Measurements from ENCODE around the gene MRPL9.
"Not testable (repeated sequence)": the region's sequence is repeated elsewhere in the genome, so short reads cannot be mapped to it uniquely, and the experiment has no call there.

MRPL9 gene

DNA sequence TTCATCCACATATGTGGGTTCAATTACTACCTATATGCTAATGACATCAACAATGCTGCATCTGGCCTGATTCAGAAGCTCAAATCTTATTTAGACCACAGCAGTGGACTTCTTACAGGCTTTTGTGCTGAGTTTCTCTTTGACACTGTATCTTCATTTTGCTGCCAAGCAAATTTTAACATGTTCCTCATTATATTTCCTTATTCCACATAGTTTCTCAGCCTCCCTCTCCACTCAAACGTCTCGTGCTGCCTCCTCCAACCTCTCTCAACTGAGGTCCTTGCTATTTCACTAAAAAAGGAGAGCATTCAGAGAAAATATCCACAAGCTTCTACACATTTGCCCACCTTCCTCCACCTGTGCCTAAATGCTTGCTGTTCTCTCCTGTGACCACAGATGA lies 20.5 kb upstream of the MRPL9 start:
- DNase-seq (ENCODE audit: low spot score): no peak

DNA sequence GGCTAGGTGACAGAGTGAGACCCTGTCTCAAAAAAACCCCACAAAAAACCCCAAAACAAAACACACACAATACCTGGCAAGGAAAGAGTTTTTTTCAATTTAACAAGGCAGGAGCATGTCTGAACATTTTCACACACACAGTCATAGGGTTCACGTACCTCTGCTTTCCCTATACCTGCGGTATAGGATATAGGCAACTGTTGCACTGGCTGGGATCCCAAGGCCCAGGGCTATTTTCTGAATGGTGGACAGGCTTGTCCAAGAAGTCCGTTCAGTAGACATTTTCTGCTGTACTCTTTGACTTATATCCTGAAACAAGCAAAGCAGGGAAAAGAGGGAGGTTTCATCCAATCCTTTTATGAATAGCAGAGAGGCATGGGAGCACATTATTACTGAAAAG lies 19.4 kb upstream of the MRPL9 start:
- DNase-seq (ENCODE audit: low spot score): no peak

DNA sequence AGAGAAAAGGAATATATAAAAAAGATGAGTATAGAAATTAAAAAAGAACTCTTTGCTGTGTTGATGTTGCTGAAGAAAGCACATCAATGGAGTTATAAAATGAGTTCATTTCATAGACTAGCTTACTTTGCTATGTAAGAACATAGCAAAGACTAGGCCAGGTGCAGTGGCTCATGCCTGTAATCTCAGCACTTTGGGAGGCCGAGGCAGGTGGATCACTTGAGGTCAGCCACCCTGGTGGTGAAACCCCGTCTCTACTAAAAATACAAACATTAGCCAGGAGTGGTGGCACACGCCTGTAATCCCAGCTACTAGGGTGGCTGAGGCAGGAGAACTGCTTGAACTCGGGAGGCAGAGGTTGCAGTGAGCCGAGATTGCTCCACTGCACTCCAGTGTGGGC lies 18.7 kb upstream of the MRPL9 start:
- DNase-seq (ENCODE audit: low spot score): not testable (repeated sequence)

DNA sequence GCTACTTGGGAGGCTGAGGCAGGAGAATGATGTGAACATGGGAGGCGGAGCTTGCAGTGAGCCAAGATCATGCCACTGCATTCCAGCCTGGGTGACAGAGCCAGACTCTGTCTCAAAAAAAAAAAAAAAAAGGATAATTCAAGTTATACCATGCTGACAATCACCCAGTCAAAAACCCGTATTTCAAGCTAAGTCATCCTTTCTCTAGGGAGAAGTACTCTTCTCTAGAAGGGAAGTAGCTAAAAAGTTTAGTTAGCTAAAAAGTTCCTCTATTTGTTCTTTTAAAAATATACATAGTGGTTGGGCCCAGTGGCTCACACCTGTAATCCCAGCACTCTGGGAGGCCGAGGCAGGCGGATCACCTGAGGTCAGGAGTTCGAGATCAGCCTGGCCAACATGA lies 17.4 kb upstream of the MRPL9 start:
- DNase-seq (ENCODE audit: low spot score): not testable (repeated sequence)

DNA sequence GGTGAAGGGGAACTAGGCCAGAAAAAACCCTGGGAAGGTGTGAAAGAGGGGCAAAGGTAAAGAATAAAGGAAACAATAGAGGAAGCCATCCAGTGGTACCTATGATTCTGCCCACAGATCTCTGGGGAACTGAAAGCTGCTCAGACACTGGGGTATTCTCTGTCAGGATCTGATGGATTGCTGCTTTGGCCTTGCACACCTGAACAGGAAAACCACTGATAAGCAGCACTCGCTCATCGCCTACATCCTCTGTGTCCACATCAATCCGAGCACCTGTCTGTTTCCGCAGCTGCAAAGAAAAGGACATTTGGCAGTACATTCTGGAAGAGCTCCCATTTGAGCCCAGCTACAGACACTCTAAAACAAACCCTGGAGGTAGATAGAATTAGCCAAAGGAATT lies 16.6 kb upstream of the MRPL9 start:
- DNase-seq (ENCODE audit: low spot score): no peak

DNA sequence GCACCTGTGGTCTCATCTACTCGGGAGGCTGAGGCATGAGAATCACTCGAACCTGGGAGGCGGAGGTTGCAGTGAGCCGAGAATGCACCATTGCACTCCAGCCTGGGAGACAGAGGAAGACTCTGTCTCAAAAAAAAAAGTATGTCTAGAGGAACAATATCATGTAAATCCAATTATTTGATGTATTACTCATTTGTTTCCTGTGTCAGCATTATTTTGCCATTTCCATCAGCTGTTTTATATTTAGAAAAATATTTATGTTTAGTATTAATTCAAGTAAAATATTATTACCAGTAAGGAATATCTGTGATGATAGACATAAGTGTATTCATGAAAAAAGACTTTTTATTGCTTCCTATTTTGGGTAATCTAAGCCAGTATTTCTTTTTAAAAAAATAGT lies 14.0 kb upstream of the MRPL9 start:
- DNase-seq (ENCODE audit: low spot score): no peak

DNA sequence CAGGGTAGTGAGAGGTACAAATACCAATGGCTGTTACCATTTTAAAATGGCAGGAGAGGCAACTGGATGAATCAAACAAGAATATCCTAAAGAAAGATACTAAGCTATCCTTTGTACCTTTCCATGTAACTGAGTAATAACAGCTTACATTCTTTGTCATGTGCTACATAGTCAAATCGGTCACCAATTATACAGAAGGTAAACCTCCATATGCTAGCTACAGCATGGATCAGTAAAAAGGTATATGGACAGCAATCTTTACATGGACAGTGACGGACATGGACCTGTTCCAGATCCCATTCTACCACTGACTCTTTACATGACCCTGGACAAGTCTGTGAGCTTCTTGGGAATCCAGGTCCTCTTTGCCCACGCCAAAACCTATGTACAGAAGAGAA lies 13.4 kb upstream of the MRPL9 start:
- DNase-seq (ENCODE audit: low spot score): no peak

DNA sequence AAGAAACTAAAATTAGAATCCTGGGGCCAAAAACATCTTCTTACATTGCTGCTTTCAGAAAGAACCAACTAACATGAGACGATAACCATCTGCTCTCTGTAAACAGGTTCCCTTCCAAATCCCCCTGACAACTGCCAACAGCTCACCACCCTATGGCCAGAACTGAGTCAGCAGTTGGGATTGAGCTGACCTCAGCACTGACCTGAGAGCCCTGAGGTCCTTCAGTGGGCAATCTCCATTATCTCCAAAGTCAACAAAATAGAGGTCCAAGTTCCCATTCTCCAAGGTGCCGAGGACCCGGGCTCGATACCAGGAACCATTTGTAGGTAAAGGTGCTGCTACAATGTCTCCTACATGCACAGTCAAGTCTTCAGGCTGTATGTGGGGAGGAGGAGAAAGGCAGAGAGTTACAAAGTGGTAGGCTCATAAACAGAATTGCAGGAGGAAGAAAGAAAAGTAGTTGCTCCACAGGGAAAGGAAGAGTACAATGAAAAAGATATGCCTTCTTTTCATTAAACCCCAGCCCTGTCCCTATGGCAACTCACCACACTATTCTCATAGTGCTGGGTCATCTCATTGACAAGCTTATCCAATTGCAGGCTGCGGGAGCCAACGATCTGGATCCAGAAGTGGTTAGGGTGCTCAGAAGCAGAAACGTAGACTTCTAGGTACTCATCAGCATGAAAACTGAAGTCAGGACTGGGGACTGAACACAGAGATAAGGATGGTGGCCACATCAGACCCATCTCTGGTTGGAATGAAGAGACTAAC lies 12.8 kb upstream of the MRPL9 start:
- no peak for DNase-seq (ENCODE audit: low spot score)

DNA sequence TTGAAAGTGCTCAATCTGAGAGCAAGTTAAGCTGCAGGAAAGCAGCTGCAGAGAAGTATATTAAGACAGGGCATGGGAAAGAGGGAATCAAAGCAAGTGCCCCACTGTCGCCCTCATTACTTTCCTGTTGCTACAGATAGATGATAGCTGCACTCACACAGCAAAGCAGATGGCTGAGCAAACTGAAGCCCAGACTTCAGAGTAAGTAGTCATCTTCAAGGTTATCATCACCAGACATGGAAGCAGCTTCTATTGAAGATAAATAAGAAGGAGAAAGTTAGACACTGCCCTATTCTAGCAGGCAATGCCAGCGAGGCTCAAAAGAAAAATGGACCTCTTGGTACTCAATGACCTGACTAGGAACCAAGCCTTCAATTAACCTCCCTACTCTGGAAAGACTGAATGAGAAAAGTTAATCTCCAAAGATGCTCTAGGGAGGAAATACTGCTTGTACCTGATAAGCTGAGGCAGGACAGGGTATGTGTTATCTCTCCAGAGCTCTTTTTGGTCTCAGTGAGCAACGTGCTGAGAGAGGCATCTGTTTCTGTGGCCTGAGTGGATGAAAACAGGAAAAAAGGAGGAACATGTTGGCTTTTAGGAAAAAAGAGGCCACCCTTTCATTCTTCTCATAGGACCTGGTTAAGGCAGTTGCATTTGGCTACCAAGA lies 11.1 kb upstream of the MRPL9 start:
- no peak for DNase-seq (ENCODE audit: low spot score)

DNA sequence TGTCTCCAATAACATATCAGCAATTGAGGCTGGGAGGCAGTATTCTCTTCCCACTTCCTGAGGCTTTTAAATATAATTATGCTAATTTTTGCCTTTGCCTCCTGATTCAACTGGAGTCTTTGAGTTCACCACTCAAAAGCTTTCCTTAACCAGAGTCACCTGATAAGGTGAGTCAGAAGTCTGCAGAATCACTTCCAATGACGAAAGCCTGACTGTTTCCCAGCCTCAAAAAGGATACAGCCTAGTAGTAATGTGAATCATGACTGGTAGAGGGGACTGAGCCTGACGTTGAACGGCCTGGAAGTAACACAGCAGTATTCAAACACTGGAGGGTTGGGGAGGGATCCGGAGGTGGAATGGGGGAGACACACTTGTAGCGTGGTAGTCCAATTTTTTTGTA lies 10.4 kb upstream of the MRPL9 start:
- no peak for DNase-seq (ENCODE audit: low spot score)

DNA sequence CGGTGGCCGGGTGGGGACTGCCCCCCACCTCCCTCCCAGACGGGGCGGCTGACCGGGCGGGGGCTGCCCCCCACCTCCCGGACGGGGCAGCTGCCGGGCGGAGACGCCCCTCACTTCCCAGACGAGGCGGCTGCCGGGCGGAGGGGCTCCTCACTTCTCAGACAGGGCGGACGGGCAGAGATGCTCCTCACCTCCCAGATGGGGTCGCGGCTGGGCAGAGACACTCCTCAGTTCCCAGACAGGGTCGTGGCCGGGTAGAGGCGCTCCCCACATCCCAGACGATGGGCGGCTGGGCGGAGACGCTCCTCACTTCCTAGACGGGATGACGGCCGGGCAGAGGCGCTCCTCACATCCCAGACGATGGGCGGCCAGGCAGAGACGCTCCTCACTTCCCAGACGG lies 6.0 kb upstream of the MRPL9 start:
- not testable (repeated sequence) for DNase-seq (ENCODE audit: low spot score)

DNA sequence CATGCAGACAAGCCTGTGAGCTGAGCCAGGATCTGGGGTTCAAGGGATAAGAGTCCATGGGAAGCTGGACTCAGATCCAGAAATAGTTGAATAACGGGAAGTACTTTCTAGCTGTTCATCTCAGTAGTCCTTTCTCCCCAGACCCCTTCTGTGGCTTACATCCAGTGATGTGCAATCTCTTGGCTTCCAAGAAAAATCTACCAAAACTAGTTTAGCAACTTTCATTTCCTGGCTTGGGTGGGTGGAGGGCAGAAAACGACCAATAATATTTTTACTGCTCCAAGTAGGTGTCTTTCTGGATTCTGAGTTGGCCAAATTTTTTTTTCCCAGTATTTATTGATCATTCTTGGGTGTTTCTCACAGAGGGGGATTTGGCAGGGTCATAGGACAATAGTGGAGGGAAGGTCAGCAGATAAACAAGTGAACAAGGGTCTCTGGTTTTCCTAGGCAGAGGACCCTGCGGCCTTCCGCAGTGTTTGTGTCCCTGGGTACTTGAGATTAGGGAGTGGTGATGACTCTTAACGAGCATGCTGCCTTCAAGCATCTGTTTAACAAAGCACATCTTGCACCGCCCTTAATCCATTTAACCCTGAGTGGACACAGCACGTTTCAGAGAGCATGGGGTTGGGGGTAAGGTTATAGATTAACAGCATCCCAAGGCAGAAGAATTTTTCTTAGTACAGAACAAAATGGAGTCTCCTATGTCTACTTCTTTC lies 5.2 kb upstream of the MRPL9 start:
- not testable (repeated sequence) for DNase-seq (ENCODE audit: low spot score)

DNA sequence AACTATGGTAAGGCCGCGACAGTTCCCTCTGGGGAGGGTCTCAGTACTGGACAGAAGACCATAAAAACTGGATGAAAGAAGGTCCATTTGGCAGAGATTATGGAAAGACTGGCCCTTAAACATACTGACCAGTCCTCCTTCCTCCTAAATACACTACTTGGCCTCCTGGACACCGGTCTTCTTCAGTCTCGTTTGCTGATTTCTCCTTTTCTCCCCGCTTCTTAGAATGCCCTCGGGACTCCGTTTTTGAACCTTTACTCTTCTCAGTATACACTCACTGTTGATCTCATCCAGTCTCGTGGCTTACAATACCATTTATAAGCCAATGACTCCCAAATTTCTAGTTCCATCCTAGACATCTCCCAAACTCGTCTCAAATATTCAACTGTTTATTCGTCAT lies 694 bp upstream of the MRPL9 start:
- no peak for DNase-seq (ENCODE audit: low spot score)

DNA sequence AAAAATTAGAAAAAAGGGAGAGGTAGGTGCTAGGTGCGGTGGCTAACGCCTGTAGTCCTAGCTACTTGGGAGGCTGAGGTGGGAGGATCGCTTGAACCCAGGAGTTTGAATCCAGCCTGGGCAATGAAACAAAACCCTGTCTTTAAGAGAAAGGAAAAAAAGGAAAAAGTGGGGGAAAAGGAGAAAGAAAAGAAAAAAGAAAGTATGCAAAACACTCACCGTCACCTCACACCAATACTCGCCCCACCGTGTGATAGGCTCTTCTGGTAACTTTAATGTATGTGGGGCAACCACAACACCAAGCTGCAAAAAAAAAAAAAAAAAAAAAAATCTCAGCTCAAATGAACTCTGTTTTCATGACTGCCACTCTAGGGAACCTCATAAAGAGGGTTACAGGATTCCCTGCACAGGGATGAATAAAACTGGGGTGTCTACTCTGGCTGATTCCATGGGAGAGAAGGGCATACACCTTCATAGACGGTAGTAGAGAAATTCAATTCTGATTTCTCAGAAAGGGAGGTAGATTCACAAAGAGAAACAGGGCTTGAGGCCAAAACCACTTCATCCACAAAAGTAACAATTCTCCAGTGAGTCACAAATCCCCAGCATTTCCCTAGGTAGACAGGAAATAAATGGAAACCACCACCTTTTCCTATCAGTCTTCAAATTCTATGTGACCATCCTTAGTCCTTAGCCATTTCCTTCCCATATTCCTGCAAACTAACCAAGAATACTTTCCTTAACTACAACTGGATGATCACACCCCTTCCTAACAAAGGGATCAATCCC lies 2.5 kb downstream of the MRPL9 start:
- DNase-seq (ENCODE audit: low spot score): no peak

DNA sequence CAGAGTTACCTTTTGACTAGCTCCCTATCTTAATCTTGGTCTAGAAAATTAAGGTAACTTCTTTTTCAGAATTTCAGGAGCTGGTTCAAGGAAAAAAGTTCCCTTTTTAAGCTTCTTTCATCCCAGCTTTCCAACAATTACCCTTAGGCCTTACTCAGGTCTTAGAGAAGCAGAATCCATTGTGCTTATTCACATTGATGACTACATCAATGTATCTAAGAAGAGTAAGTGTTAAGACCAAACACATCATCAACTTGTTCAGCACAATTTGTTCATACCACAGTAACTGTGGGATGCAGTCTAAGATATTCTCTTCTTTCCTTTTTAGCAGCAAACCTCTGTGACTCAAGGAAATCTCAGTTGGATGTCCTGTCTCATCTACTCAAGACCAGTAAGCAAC lies 4.1 kb downstream of the MRPL9 start:
- DNase-seq (ENCODE audit: low spot score): no peak

DNA sequence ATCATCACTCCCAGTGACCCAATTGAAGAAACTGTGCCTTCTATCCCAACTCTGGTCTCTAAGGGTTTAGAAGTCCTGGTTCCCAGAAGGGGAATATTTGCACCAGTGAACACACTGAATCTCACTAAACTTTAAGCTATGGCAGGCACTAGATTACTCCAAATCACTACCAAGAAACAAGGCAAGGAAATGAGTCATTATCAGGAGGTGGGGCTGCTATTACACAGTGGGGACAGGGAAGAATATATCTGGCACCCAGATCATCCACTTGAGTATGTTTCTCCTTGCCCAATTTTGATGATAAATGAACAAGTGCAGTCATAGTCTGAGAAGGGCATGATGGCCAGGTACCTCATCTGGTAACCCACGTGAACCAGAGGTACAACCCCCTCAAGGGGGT lies 7.0 kb downstream of the MRPL9 start:
- no peak for DNase-seq (ENCODE audit: low spot score)

DNA sequence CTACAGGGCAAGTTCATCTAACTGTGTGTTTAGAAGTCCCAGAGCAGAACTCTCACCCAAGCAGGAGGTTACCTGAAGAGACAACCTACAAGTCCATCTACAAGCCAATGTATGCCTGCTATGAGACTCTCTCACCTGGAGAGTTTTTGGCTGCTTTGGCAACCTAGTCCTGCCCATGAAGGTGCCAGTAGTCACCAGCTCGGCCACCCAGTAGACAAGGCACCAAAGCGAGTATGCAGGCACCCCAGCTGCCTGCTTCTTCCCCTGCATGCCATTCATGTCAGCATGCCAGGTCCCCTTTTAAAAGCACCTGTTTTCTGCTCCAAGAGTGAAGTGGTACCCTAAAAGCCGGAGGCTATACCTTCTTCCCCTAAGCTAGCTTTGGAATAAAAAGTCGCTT lies 21.8 kb downstream of the MRPL9 start:
- no peak for DNase-seq (ENCODE audit: low spot score)

DNA sequence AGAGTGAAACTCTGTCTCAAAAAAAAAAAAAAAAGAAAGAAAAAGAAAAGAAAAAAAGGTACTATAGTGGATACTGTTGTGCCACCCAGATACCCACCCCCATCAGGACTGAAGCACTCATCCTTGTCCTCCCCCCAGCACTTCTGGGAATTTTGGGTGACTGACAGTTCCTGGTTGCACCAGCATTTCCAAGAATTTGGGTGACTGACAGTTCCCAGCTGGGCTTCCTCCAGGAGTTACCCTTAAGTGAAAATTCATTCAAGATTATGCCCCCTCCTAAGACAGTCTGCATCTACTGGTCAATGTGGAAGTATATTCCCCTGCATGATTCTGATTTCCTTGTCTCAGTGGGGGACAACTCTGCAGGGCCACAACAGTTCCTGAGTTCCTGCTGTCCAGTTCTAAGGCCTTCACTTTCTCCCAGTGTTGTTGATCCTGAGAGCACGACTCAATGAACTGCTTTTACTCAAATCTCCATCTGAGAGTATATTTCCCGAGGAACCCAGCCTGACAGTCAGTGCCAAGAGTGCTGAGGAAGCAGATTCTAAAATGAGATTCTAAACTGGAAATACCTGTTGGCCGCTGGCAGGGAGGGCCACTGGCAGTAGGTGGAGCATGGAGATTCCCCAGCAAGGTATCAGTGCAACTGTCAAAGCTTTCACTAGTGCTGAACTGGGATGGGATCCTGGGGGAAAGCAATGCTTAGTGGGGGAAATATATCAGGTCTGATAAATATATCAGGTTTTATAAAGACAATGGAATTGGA lies 23.5 kb downstream of the MRPL9 start:
- no peak for DNase-seq (ENCODE audit: low spot score)

DNA sequence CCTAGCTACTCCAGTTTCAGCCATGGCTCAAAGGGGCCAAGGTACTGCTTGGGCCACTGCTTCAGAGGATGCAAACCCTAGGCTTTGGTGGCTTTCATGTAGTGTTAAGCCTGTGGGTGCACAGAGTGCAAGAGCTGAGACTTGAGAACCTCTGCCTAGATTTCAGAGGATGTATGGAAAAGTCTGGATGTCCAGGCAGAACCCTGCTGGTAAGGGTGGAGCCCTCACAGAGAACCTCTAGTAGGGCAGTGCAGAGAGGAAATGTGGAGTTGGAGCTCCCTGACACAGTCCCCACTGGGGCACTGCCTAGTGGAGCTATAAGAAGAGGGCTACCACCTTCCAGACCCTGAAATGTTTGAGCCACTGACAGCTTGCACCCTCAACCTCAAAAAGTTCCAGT lies 25.8 kb downstream of the MRPL9 start:
- no peak for DNase-seq (ENCODE audit: low spot score)

DNA sequence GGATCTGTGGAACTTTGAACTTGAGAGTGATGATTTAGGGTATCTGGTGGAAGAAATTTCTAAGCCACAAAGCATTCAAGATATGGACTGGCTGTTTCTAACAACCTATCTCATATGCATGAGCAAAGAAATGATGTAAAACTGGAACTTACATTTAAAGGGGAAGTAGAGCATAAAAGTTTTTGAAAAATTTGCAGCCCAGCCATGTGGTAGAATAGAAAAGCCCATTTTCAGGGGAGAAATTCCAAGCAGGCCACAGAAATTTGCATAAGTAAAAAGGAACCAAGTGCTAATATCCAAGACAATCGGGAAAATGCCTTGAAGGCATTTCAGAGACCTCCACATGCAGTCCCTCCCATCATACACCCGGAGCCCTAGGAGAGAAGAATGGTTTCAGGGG lies 26.3 kb downstream of the MRPL9 start:
- DNase-seq (ENCODE audit: low spot score): no peak

DNA sequence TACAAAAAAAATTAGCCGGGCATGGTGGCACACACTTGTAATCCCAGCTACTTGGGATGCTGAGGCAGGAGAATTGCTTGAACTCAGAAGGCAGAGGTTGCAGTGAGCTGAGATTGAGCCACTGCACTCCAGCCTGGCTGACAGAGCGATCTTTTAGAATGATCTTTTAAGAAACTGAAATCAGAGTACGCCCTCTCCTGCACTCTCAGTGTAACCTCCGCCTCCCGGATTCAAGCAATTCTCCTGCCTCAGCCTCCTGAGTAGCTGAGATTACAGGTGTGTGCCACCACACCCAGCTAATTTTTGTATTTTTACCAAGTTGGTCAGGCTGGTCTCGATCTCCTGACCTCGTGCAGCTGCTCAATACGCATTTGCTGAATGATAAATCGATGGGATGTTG lies 29.3 kb downstream of the MRPL9 start:
- DNase-seq (ENCODE audit: low spot score): not testable (repeated sequence)

DNA sequence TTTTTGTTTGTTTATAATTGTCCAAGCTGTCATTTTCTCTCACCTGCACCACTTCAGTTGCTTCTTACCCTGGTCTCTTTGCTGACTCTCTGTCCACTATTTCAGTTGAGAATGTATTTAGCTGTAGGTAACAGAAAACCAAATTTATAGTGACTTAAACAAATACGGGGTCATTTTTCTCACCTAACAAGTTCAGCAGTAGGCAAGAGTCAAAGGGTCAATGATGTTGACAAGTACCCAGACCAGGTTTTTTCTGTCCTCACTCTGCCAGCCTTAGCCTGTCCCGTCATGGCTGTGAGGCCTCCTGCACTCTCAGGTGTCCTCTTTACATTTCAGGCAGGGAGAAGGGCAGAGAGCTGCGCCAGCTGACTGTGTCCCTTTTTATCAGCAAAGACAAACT lies 30.2 kb downstream of the MRPL9 start:
- no peak for DNase-seq (ENCODE audit: low spot score)
